Measurements from ENCODE around the gene IL36RN.

The IL36RN gene

GRCh38 chr2:113050921-113051895 lies 7.8 kb upstream of the IL36RN start:
- no peak for DNase-seq

GRCh38 chr2:113052396-113052917 lies 6.5 kb upstream of the IL36RN start, which contains the start of gene IL36B:
Gene IL36B, minus strand, starts transcription at chr2:113052867.
- no peak for DNase-seq

- DNase-seq, result no peak
Observed at GRCh38 chr2:113053666-113054065, 5.3 kb upstream of the IL36RN start.

- no peak for DNase-seq
Observed at GRCh38 chr2:113054066-113054465, 4.9 kb upstream of the IL36RN start.

GRCh38 chr2:113056521-113056920 lies 2.5 kb upstream of the IL36RN start:
- DNase-seq, result no peak

GRCh38 chr2:113057117-113057516 lies 1.9 kb upstream of the IL36RN start:
- DNase-seq, result no peak

GRCh38 chr2:113058411-113058994 lies 495 bp upstream of the IL36RN start:
- no peak for DNase-seq

GRCh38 chr2:113060396-113060795 lies 1.4 kb downstream of the IL36RN start:
- DNase-seq, result no peak

- DNase-seq, result no peak
Observed at GRCh38 chr2:113060796-113061195, 1.8 kb downstream of the IL36RN start.

- DNase-seq, result no peak
Observed at GRCh38 chr2:113061241-113061640, 2.2 kb downstream of the IL36RN start.

- no peak for DNase-seq
Observed at GRCh38 chr2:113061896-113062770, 3.1 kb downstream of the IL36RN start.

GRCh38 chr2:113064281-113064680 lies 5.3 kb downstream of the IL36RN start:
- DNase-seq, result no peak

- DNase-seq, result no peak
Observed at GRCh38 chr2:113064898-113065297, 5.9 kb downstream of the IL36RN start.

- DNase-seq, result no peak
Observed at GRCh38 chr2:113067681-113068080, 8.7 kb downstream of the IL36RN start, which contains the start of gene IL1F10. Gene IL1F10, plus strand, starts transcription at chr2:113067970. Its CDS starts 4,769 bp downstream, at chr2:113072739.

- DNase-seq, result no peak
Observed at GRCh38 chr2:113068249-113068648, 9.3 kb downstream of the IL36RN start.

GRCh38 chr2:113068706-113069485 lies 9.9 kb downstream of the IL36RN start:
- no peak for DNase-seq

- DNase-seq, result no peak
Observed at GRCh38 chr2:113069676-113070605, 10.9 kb downstream of the IL36RN start.

GRCh38 chr2:113070606-113070975 lies 11.6 kb downstream of the IL36RN start:
- no peak for DNase-seq

GRCh38 chr2:113072584-113072983 lies 13.6 kb downstream of the IL36RN start:
- no peak for DNase-seq

- DNase-seq, result no peak
Observed at GRCh38 chr2:113073325-113073834, 14.4 kb downstream of the IL36RN start.

- no peak for DNase-seq
Observed at GRCh38 chr2:113075030-113075429, 16.0 kb downstream of the IL36RN start.
